MCF 10A (cell line): Measurements from ENCODE around the gene RTP4. TPM values are rescaled to one million over a fixed set of nuclear protein-coding genes. Genes with fewer than 3 reads are reported as not detected.

Experiments
- BruUV-seq: library from RNA; stranded (reverse); fragments of 400-500 nt; replicated peaks from 2 replicates; lab custom pipeline; 2021; lab: Mats Ljungman, UMichigan
- CTCF ChIA-PET: fragments of 300-600 bp; sonication (Branson Sonifier 250); formaldehyde crosslinking; extraction: SDS; loops from one replicate; lab custom pipeline; 2021; ENCODE audit warnings: antibody characterized with exemption, inconsistent platforms; lab: Yijun Ruan, JAX
- POLR2A ChIA-PET: fragments of 300-600, 350-650 bp; sonication (Branson Sonifier 250); formaldehyde crosslinking; extraction: SDS; loops from one replicate; lab custom pipeline; 2020; ENCODE audit warnings: antibody characterized with exemption, inconsistent platforms; lab: Yijun Ruan, JAX
- DNase-seq: peaks from one replicate; pipeline ENCODE4 v3.0.0-alpha.2; 2018; ENCODE audit not compliant: unreplicated experiment
- H3K27ac Mint-ChIP-seq: one replicate; pipeline ENCODE4 v1.8.0; 2022; ENCODE audit warnings: mild to moderate bottlenecking, low read depth, mixed read lengths; ENCODE audit not compliant: unreplicated experiment
- H3K27me3 Mint-ChIP-seq: one replicate; pipeline ENCODE4 v1.8.0; 2022; ENCODE audit warnings: mixed read lengths; ENCODE audit not compliant: insufficient read depth, unreplicated experiment
- H3K36me3 Mint-ChIP-seq: one replicate; pipeline ENCODE4 v1.8.0; 2022; ENCODE audit warnings: mild to moderate bottlenecking, moderate library complexity, mixed read lengths; ENCODE audit not compliant: insufficient read depth, unreplicated experiment
- H3K4me1 Mint-ChIP-seq: one replicate; pipeline ENCODE4 v1.8.0; 2022; ENCODE audit warnings: mixed read lengths; ENCODE audit not compliant: insufficient read depth, unreplicated experiment
- H3K4me3 Mint-ChIP-seq: one replicate; pipeline ENCODE4 v1.8.0; 2022; ENCODE audit warnings: mild to moderate bottlenecking, moderate library complexity, mixed read lengths; ENCODE audit not compliant: unreplicated experiment
- H3K9me3 Mint-ChIP-seq: one replicate; pipeline ENCODE4 v1.8.0; 2022; ENCODE audit warnings: mixed read lengths; ENCODE audit not compliant: unreplicated experiment
- CTCF ChIP-seq: fragments of 200-600 bp; IDR thresholded peaks from one replicate; pipeline ENCODE4 v1.8.0; 2022; ENCODE audit warnings: antibody characterized with exemption, mild to moderate bottlenecking; ENCODE audit not compliant: unreplicated experiment
- intact Hi-C: fragments of 100-400 bp; cut with micrococcal nuclease; formaldehyde crosslinking; loops from 2 replicates; pipeline ENCODE4 v1.14.1; 2022
- total RNA-seq: library from RNA; stranded (reverse); gene quantifications from 2 replicates; pipeline ENCODE4 v1.2.3, GENCODE V29; 2022

The RTP4 gene
- total RNA-seq, 1 experiment from 2014 or later, result not detected

DNA sequence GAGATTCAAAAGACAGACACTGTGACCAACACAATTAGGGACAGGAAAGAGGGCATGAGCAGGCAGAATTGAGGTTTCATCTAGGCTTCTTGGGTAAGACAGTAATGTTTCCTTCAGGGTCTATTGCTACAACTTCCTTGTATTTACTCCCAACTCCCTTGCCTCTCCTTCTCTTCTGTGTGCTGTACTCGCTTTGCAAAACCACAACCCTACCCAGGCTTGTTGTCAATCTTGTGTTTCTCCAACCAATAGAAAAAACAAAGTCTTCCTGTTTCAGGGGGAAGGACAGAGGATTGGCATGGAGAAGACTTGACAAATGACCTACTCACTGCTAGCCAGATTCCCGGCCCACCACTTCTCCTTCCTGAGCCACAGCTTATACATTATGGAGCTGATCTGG is 40.3 kb upstream of the RTP4 start:
- no peak for DNase-seq
- Mint-ChIP-seq H3K27me3 (peaks cover 16% of the 10 kb centered on the region), H3K4me1 (no peaks in the 10 kb centered on the region), H3K27ac (no peak overlapping the region), H3K9me3 (no peaks in the 10 kb centered on the region), H3K4me3 (no peak overlapping the region), H3K36me3 (no peaks in the 10 kb centered on the region)
- TF ChIP-seq CTCF, result no peak
- intact Hi-C loops, result no loop called here
- ChIA-PET POLR2A (interaction anchor here (0.6 kb wide), 1 partner anchor 10 kb away, joined by 4 read pairs; no protein-coding TSS in a partner anchor), CTCF (interaction anchor here (1.4 to 21.0 kb wide), 3 partner anchors 9 to 348 kb away, joined by 6 to 629 read pairs (median 45); partner anchors contain the start of gene SST)
- BruUV-seq, result no TSS peak

GRCh38 chr3:187328691-187329090 is 39.5 kb upstream of the RTP4 start:
- H3K36me3 Mint-ChIP-seq, result no peaks in the 10 kb centered on the region
- BruUV-seq, result no TSS peak
- CTCF ChIA-PET, result interaction anchor here (5.8 to 21.0 kb wide), 2 partner anchors 10 to 348 kb away, joined by 45 to 629 read pairs; partner anchors contain the start of gene SST
- DNase-seq, result no peak
- TF ChIP-seq CTCF, result no peak
- POLR2A ChIA-PET, result no interaction called here
- peaks cover 19% of the 10 kb centered on the region for H3K27me3 Mint-ChIP-seq
- H3K4me3 Mint-ChIP-seq, result no peak overlapping the region
- no peaks in the 10 kb centered on the region for H3K4me1 Mint-ChIP-seq
- no peak overlapping the region for H3K27ac Mint-ChIP-seq
- no peaks in the 10 kb centered on the region for H3K9me3 Mint-ChIP-seq
- intact Hi-C loops, result no loop called here

- Mint-ChIP-seq H3K4me1 (no peaks in the 10 kb centered on the region), H3K4me3 (no peak overlapping the region), H3K27ac (no peak overlapping the region), H3K9me3 (no peaks in the 10 kb centered on the region), H3K36me3 (no peaks in the 10 kb centered on the region), H3K27me3 (peaks cover 57% of the 10 kb centered on the region)
- DNase-seq, result no peak
- no TSS peak for BruUV-seq
- intact Hi-C loops, result no loop called here
- TF ChIP-seq CTCF, result no peak
- CTCF ChIA-PET, result interaction anchor here (4.2 to 21.0 kb wide), 2 partner anchors 16 to 341 kb away, joined by 26 to 629 read pairs; partner anchors contain the start of gene SST
- POLR2A ChIA-PET, result no interaction called here
Measured at GRCh38 chr3:187334904-187335303, 33.3 kb upstream of the RTP4 start.

- no TSS peak for BruUV-seq
- TF ChIP-seq CTCF, result no peak
- ChIA-PET POLR2A (no interaction called here), CTCF (interaction anchor here (1.2 to 4.2 kb wide), 2 partner anchors 17 to 18 kb away, joined by 3 to 26 read pairs; no protein-coding TSS in a partner anchor)
- intact Hi-C loops, result no loop called here
- H3K4me3 Mint-ChIP-seq, result no peak overlapping the region
- H3K27ac Mint-ChIP-seq, result no peak overlapping the region
- H3K4me1 Mint-ChIP-seq, result no peaks in the 10 kb centered on the region
- no peaks in the 10 kb centered on the region for H3K36me3 Mint-ChIP-seq
- peaks cover 71% of the 10 kb centered on the region for H3K27me3 Mint-ChIP-seq
- H3K9me3 Mint-ChIP-seq, result no peaks in the 10 kb centered on the region
- no peak for DNase-seq
Measured at GRCh38 chr3:187336322-187336721, 31.9 kb upstream of the RTP4 start.
